Hepatocyte (in vitro differentiated cells): ENCODE measurements around the gene RIPK4. TPM values are rescaled to one million over a fixed set of nuclear protein-coding genes. Genes with fewer than 3 reads are reported as not detected.

Source experiments
- DNase-seq: peaks from one replicate; pipeline ENCODE4 v3.0.0-alpha.2; 2016; ENCODE audit warnings: low spot score
- H2AFZ ChIP-seq: fragments of 200-600 bp; sonication (generic); 2 replicates; pipeline ENCODE4 v1.6.0; 2016; ENCODE audit warnings: antibody characterized with exemption, mild to moderate bottlenecking
- H3K27ac ChIP-seq: fragments of 200-600 bp; sonication (generic); 2 replicates; pipeline ENCODE4 v1.5.1; 2016; ENCODE audit warnings: mild to moderate bottlenecking
- H3K27me3 ChIP-seq: fragments of 200-600 bp; sonication (generic); 2 replicates; pipeline ENCODE4 v1.6.1; 2016
- H3K36me3 ChIP-seq: fragments of 200-600 bp; sonication (generic); replicated peaks from 2 replicates; pipeline ENCODE4 v1.5.1; 2016; ENCODE audit warnings: low read depth; ENCODE audit not compliant: insufficient read depth
- H3K4me1 ChIP-seq: fragments of 200-600 bp; sonication (generic); 2 replicates; pipeline ENCODE4 v1.5.1; 2016; ENCODE audit warnings: mild to moderate bottlenecking, moderate library complexity; ENCODE audit not compliant: insufficient read depth
- H3K4me2 ChIP-seq: fragments of 200-600 bp; sonication (generic); 2 replicates; pipeline ENCODE4 v1.6.0; 2016
- H3K4me3 ChIP-seq: fragments of 200-600 bp; sonication (generic); 2 replicates; pipeline ENCODE4 v1.5.1; 2016; ENCODE audit warnings: mild to moderate bottlenecking
- H3K79me2 ChIP-seq: fragments of 200-600 bp; sonication (generic); 2 replicates; pipeline ENCODE4 v1.6.0; 2017; ENCODE audit warnings: mild to moderate bottlenecking
- H3K9me2 ChIP-seq: fragments of 200-600 bp; sonication (generic); replicated peaks from 2 replicates; pipeline ENCODE4 v1.6.0; 2017; ENCODE audit warnings: mild to moderate bottlenecking; ENCODE audit not compliant: insufficient read depth
- H3K9me3 ChIP-seq: fragments of 200-600 bp; sonication (generic); 2 replicates; pipeline ENCODE4 v1.5.1; 2016; ENCODE audit warnings: low read depth, mild to moderate bottlenecking
- H4K20me1 ChIP-seq: fragments of 200-600 bp; sonication (generic); 2 replicates; pipeline ENCODE4 v1.6.0; 2016; ENCODE audit warnings: mild to moderate bottlenecking; ENCODE audit not compliant: insufficient read depth, poor library complexity, severe bottlenecking
- CTCF ChIP-seq: fragments of 200-600 bp; sonication (generic); IDR thresholded peaks from 2 replicates; pipeline ENCODE4 v1.5.1; 2016; ENCODE audit warnings: antibody characterized with exemption, mild to moderate bottlenecking; ENCODE audit not compliant: poor library complexity
- EZH2 ChIP-seq: fragments of 200-600 bp; sonication (generic); IDR thresholded peaks from 2 replicates; pipeline ENCODE4 v1.6.1; 2016; ENCODE audit warnings: antibody characterized with exemption, mild to moderate bottlenecking, borderline replicate concordance
- EZH2phosphoT487 ChIP-seq: fragments of 200-600 bp; sonication (generic); IDR thresholded peaks from one replicate; pipeline ENCODE4 v1.6.1; 2018; ENCODE audit warnings: antibody characterized with exemption, mild to moderate bottlenecking, low read depth, moderate library complexity; ENCODE audit not compliant: unreplicated experiment, severe bottlenecking
- WGBS: methylation state at CpG from one replicate; pipeline ENCODE4 v1.1.6; 2016; ENCODE audit warnings: low lambda C conversion rate; ENCODE audit errors: missing lambda C conversion rate; 5-methylcytosine and 5-hydroxymethylcytosine counted together
- polyA plus RNA-seq: library from polyadenylated mRNA; unstranded; fragments of >200 nt; fragmentation: Nextera tagmentation; extraction: Ambion mirVana; gene quantifications from 2 replicates; pipeline ENCODE4 v1.2.1, GENCODE V29; 2016
- total RNA-seq: library from RNA; depleted of rRNA; stranded (reverse); fragments of >200 nt; gene quantifications from 2 replicates; pipeline ENCODE4 v1.2.3, GENCODE V29; 2014

Gene RIPK4
- total and polyA plus RNA-seq, 2 experiments from 2014 or later, result 28.1 to 32.8 TPM

DNA sequence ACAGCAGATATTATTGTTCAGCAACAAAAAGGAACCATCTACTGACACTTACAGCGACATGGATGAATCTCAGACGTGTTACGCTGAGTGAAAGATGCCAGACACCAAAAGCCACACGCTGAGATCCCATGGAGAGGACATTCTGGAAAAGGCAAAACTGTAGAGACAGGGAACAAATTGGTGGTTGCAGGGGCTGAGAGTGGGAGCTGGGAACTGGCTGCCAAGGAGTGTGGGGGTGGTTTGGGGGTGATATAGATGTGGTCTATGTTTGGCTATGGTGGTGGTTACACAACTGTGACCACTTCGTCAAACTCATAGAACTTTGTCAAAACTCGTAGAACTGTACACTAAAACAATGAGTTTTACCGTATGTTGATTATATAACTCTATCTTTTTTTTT lies 57.7 kb downstream of the RIPK4 start:
- no peaks in the 10 kb centered on the region for H3K79me2 ChIP-seq
- no peak overlapping the region for H3K4me2 ChIP-seq
- peaks cover 59% of the 10 kb centered on the region for H3K4me1 ChIP-seq
- H3K27me3 ChIP-seq, result no peaks in the 10 kb centered on the region
- no peak for DNase-seq
- WGBS, result 77% methylated on average over 7 of the region's 7 CpGs
- H3K9me2 ChIP-seq, result no peaks in the 10 kb centered on the region
- H4K20me1 ChIP-seq, result no peaks in the 10 kb centered on the region
- TF ChIP-seq EZH2phosphoT487 (no peak), CTCF (no peak), EZH2 (no peak)
- H3K27ac ChIP-seq, result no peak overlapping the region
- H3K9me3 ChIP-seq, result no peaks in the 10 kb centered on the region
- no peak overlapping the region for H2AFZ ChIP-seq
- H3K4me3 ChIP-seq, result no peak overlapping the region
- no peaks in the 10 kb centered on the region for H3K36me3 ChIP-seq

DNA sequence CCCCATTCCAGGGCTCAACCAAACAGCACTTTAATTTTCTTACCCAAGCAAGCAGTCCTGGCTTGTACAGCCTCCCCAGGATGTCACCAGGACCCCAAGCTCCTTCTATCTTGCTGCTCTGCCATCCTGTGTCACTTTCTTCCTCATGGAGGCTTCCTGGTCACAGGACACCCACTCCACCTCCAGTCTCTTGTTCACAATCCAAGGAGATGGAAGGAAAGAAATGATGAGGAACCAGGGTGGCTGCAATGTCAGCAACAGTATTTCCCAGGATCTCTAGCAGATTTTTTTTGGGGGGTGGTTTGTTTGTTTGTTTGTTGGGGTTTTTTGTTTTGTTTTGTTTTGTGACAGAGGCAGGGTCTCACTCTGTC lies 58.9 kb downstream of the RIPK4 start:
- Histone ChIP-seq H3K36me3 (no peaks in the 10 kb centered on the region), H3K4me1 (peaks cover 59% of the 10 kb centered on the region), H3K27ac (peak overlapping the region; percentile 93), H3K9me3 (no peaks in the 10 kb centered on the region), H3K27me3 (no peaks in the 10 kb centered on the region), H3K79me2 (no peaks in the 10 kb centered on the region), H2AFZ (no peak overlapping the region), H3K9me2 (no peaks in the 10 kb centered on the region), H4K20me1 (no peaks in the 10 kb centered on the region), H3K4me3 (no peak overlapping the region), H3K4me2 (no peak overlapping the region)
- DNase-seq, result no peak
- no peak for TF ChIP-seq CTCF
- no peak for TF ChIP-seq EZH2
- no peak for TF ChIP-seq EZH2phosphoT487

- Histone ChIP-seq H3K4me2 (no peak overlapping the region), H3K4me1 (peaks cover 54% of the 10 kb centered on the region), H3K36me3 (no peaks in the 10 kb centered on the region), H3K4me3 (no peak overlapping the region), H3K79me2 (no peaks in the 10 kb centered on the region), H3K27me3 (no peaks in the 10 kb centered on the region), H3K9me3 (no peaks in the 10 kb centered on the region), H3K9me2 (no peaks in the 10 kb centered on the region), H2AFZ (no peak overlapping the region), H3K27ac (peak overlapping the region; percentile 93), H4K20me1 (no peaks in the 10 kb centered on the region)
- WGBS, result 66% methylated on average over 6 of the region's 6 CpGs
- DNase-seq, result peak; percentile 58
- TF ChIP-seq EZH2phosphoT487, result no peak
- no peak for TF ChIP-seq EZH2
- TF ChIP-seq CTCF, result no peak
Observed at GRCh38 chr21:41707231-41707959, 59.5 kb downstream of the RIPK4 start.

GRCh38 chr21:41706678-41707077 lies 60.2 kb downstream of the RIPK4 start:
- peaks cover 47% of the 10 kb centered on the region for H3K4me1 ChIP-seq
- H3K4me2 ChIP-seq, result no peak overlapping the region
- 33% methylated on average over 3 of the region's 3 CpGs for WGBS
- no peaks in the 10 kb centered on the region for H3K79me2 ChIP-seq
- no peak overlapping the region for H2AFZ ChIP-seq
- H3K9me2 ChIP-seq, result no peaks in the 10 kb centered on the region
- H3K36me3 ChIP-seq, result no peaks in the 10 kb centered on the region
- H3K4me3 ChIP-seq, result no peak overlapping the region
- H3K27me3 ChIP-seq, result no peaks in the 10 kb centered on the region
- TF ChIP-seq EZH2 (no peak), EZH2phosphoT487 (no peak), CTCF (no peak)
- H4K20me1 ChIP-seq, result no peaks in the 10 kb centered on the region
- peak; percentile 87 for DNase-seq
- peak overlapping the region; percentile 93 for H3K27ac ChIP-seq
- no peaks in the 10 kb centered on the region for H3K9me3 ChIP-seq
